ENCODE data around the gene BIRC2.

BIRC2 gene

DNA sequence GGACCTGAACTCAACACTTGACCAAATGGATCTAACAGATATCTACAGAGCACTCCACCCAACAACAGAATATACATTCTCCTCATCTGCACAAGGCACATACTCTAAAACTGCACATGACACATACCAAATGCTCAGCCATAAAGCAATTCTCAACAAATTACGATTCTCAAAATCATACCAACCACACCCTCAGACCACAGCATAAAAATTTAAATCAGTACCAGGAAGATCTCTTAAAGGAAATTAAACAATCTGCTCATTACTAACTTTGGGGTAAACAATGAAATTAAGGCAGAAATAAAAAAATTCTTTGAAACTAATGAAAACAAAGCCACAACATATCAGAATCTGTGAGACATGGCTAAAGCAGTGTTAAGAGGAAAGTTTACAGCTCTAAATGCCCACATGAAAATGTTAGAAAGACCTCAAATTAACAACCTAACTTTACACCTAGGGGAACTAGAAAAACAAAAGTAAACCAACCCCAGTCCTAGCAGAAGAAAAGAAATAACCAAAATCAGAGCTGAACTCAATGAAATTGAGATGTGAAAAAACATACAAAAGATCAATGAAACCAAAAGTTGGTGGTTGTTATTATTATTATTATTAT, 68.4 kb downstream of the BIRC2 start:
- ChIA-PET POLR2A (no interaction called here), CTCF (interaction anchor here (1.4 kb wide), 1 partner anchor 18 kb away, joined by 4 read pairs; no protein-coding TSS in a partner anchor)
- no peak overlapping the region for H3K4me3 ChIP-seq (ENCODE audit: low read depth, low read length)
- TF ChIP-seq, protein P1, sequence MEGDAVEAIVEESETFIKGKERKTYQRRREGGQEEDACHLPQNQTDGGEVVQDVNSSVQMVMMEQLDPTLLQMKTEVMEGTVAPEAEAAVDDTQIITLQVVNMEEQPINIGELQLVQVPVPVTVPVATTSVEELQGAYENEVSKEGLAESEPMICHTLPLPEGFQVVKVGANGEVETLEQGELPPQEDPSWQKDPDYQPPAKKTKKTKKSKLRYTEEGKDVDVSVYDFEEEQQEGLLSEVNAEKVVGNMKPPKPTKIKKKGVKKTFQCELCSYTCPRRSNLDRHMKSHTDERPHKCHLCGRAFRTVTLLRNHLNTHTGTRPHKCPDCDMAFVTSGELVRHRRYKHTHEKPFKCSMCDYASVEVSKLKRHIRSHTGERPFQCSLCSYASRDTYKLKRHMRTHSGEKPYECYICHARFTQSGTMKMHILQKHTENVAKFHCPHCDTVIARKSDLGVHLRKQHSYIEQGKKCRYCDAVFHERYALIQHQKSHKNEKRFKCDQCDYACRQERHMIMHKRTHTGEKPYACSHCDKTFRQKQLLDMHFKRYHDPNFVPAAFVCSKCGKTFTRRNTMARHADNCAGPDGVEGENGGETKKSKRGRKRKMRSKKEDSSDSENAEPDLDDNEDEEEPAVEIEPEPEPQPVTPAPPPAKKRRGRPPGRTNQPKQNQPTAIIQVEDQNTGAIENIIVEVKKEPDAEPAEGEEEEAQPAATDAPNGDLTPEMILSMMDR (IDR thresholded peaks at IDR 0.05; ENCODE audit: insufficient read depth, low read length, missing control alignments) = no peak
- no peak for DNase-seq (ENCODE audit: low read depth, low spot score)

DNA sequence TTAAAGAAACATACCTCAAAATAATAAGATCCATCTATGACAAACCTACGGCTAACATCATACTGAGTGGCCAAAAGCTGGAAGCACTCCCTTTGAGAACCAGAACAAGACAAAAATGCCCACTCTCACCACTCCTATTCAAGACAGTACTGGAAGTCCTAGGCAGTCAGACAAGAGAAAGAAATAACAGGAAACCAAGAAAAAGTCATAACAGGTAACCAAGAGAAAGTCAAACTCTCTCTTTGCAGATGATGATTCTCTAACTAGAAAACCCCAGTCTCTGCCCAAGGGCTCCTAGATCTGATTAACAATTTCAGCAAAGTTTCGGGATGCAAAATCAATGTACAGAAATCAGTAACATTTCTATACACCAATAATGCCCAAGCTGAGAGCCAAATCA, 70.0 kb downstream of the BIRC2 start:
- ChIA-PET CTCF (interaction anchor here (1.0 to 1.3 kb wide), 2 partner anchors 23 to 26 kb away, joined by 3 read pairs; no protein-coding TSS in a partner anchor), POLR2A (no interaction called here)
- TF ChIP-seq, protein P1 (IDR thresholded peaks at IDR 0.05; ENCODE audit: insufficient read depth, low read length, missing control alignments) = no peak
- no peak for DNase-seq (ENCODE audit: low read depth, low spot score)
- H3K4me3 ChIP-seq (ENCODE audit: low read depth, low read length) = no peak overlapping the region

- H3K4me3 ChIP-seq (ENCODE audit: low read depth, low read length) = no peak overlapping the region
- POLR2A ChIA-PET = no interaction called here
- TF ChIP-seq, protein P1 (IDR thresholded peaks at IDR 0.05; ENCODE audit: insufficient read depth, low read length, missing control alignments) = no peak
- DNase-seq (ENCODE audit: low read depth, low spot score) = no peak
- CTCF ChIA-PET = interaction anchor here (0.8 to 1.1 kb wide), 2 partner anchors 11 to 29 kb away, joined by 3 read pairs; no protein-coding TSS in a partner anchor
These were observed 72.2 kb downstream of the BIRC2 start for GRCh38 chr11:102419181-102419580.

GRCh38 chr11:102420547-102420946, 73.5 kb downstream of the BIRC2 start:
- no peak overlapping the region for H3K4me3 ChIP-seq (ENCODE audit: low read depth, low read length)
- CTCF ChIA-PET = interaction anchor here (1.0 kb wide), 3 partner anchors 9 to 78 kb away, joined by 3 read pairs; no protein-coding TSS in a partner anchor
- POLR2A ChIA-PET = no interaction called here

DNA sequence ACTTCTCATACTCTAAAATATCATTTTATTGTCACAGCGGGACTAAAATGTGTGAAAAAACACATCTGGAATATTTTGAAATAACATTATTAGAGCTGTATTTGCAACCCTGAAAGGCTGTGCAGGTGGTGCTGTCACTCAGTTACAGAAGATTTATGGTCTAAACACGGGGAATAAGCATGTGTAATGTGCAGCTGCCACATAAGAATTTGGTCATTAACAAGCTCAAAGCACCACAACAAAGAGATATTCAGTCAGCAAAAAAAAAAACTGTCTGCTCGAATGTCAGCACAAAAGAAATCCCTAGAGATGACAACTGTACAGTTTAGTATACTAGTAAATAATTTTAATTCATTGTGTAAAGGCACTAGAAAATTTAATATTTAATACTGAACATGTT, 74.2 kb downstream of the BIRC2 start:
- DNase-seq (ENCODE audit: low read depth, low spot score) = no peak
- ChIA-PET CTCF (interaction anchor here (0.9 to 1.0 kb wide), 4 partner anchors 9 to 79 kb away, joined by 3 to 4 read pairs (median 3); no protein-coding TSS in a partner anchor), POLR2A (no interaction called here)
- TF ChIP-seq, protein P1 (IDR thresholded peaks at IDR 0.05; ENCODE audit: insufficient read depth, low read length, missing control alignments) = no peak
- H3K4me3 ChIP-seq (ENCODE audit: low read depth, low read length) = no peak overlapping the region

More at GRCh38 chr11:102420547-102420946, 73.5 kb downstream of the BIRC2 start:
- DNase-seq (ENCODE audit: low read depth, low spot score) = no peak
- TF ChIP-seq, protein P1 (IDR thresholded peaks at IDR 0.05; ENCODE audit: insufficient read depth, low read length, missing control alignments) = no peak

- CTCF ChIA-PET = interaction anchor here (2.3 kb wide), 1 partner anchor 32 kb away, joined by 10 read pairs; no protein-coding TSS in a partner anchor
These were observed 76.1 kb downstream of the BIRC2 start for GRCh38 chr11:102422817-102423712.

More at GRCh38 chr11:102422817-102423712, 76.1 kb downstream of the BIRC2 start:
- TF ChIP-seq, protein P1 (IDR thresholded peaks at IDR 0.05; ENCODE audit: insufficient read depth, low read length, missing control alignments) = no peak
- POLR2A ChIA-PET = no interaction called here
- H3K4me3 ChIP-seq (ENCODE audit: low read depth, low read length) = no peak overlapping the region
- no peak for DNase-seq (ENCODE audit: low read depth, low spot score)

All from AG04449 (cell line).